GM12892 (cell line): ENCODE measurements around the gene TMEM238.

Source experiments
- POLR2A ChIP-seq: IDR thresholded peaks from 2 replicates; pipeline ENCODE4 v1.6.1; 2011; ENCODE audit warnings: low read depth, low read length, control low read depth
- POLR2AphosphoS5 ChIP-seq: IDR thresholded peaks from 2 replicates; pipeline ENCODE4 v1.6.1; 2011; ENCODE audit warnings: low read depth, low read length, control low read depth

- TF ChIP-seq POLR2A (no peak), POLR2AphosphoS5 (no peak)
Measured at GRCh38 chr19:55432241-55432959, 48.3 kb upstream of the TMEM238 start.
